H9 (cell line): ENCODE results near the gene COX6B2. TPM values are rescaled to one million over a fixed set of nuclear protein-coding genes. Genes with fewer than 3 reads are reported as not detected.

Experiments
- DNase-seq: peaks from one replicate; pipeline ENCODE4 v3.0.0-alpha.2; 2017
- H2AFZ ChIP-seq: one replicate; pipeline ENCODE4 v1.6.1; 2013; ENCODE audit warnings: mild to moderate bottlenecking, low read length, control low read depth, moderate library complexity
- H2AK5ac ChIP-seq: 2 replicates; pipeline ENCODE4 v1.6.1; 2013; ENCODE audit warnings: low read length, control low read depth, mixed read lengths; ENCODE audit not compliant: insufficient read length
- H2BK120ac ChIP-seq: one replicate; pipeline ENCODE4 v1.6.1; 2013; ENCODE audit warnings: low read depth, mild to moderate bottlenecking, low read length, control low read depth, inconsistent platforms; ENCODE audit not compliant: poor library complexity, severe bottlenecking
- H2BK12ac ChIP-seq: 2 replicates; pipeline ENCODE4 v1.6.1; 2013; ENCODE audit warnings: low read length, control low read depth, mixed read lengths, low read depth; ENCODE audit not compliant: insufficient read length
- H2BK15ac ChIP-seq: 2 replicates; pipeline ENCODE4 v1.6.1; 2013; ENCODE audit warnings: low read depth, low read length, control low read depth
- H2BK20ac ChIP-seq: one replicate; pipeline ENCODE4 v1.6.1; 2013; ENCODE audit warnings: low read depth, mild to moderate bottlenecking, low read length, control low read depth, inconsistent platforms; ENCODE audit not compliant: poor library complexity, severe bottlenecking
- H2BK5ac ChIP-seq: 2 replicates; pipeline ENCODE4 v1.6.1; 2013; ENCODE audit warnings: low read length, control low read depth, mixed read lengths; ENCODE audit not compliant: insufficient read length
- H3K14ac ChIP-seq: 2 replicates; pipeline ENCODE4 v1.6.1; 2013; ENCODE audit warnings: low read length, control low read depth; ENCODE audit not compliant: insufficient read depth
- H3K18ac ChIP-seq: 2 replicates; pipeline ENCODE4 v1.6.1; 2013; ENCODE audit warnings: low read depth, mild to moderate bottlenecking, mixed read lengths, low read length, control low read depth; ENCODE audit not compliant: insufficient read length
- H3K23ac ChIP-seq: 2 replicates; pipeline ENCODE4 v1.6.1; 2013; ENCODE audit warnings: low read length, control low read depth, mixed read lengths, low read depth; ENCODE audit not compliant: insufficient read length
- H3K23me2 ChIP-seq: 2 replicates; pipeline ENCODE4 v1.6.1; 2013; ENCODE audit warnings: low read depth, mild to moderate bottlenecking, mixed read lengths, low read length, control low read depth; ENCODE audit not compliant: insufficient read length, poor library complexity, severe bottlenecking
- H3K27ac ChIP-seq: 2 replicates; pipeline ENCODE4 v1.5.1; 2013; ENCODE audit warnings: low read length, control low read depth, mixed read lengths, low read depth; ENCODE audit not compliant: insufficient read length
- H3K27me3 ChIP-seq: 2 replicates; pipeline ENCODE4 v1.6.1; 2013; ENCODE audit warnings: low read length, control low read depth, inconsistent platforms; ENCODE audit not compliant: insufficient read depth
- H3K4ac ChIP-seq: 2 replicates; pipeline ENCODE4 v1.6.1; 2013; ENCODE audit warnings: low read depth, mild to moderate bottlenecking, control low read depth, inconsistent platforms, low read length, moderate library complexity
- H3K4me1 ChIP-seq: 2 replicates; pipeline ENCODE4 v1.6.1; 2013; ENCODE audit warnings: low read length, control low read depth, inconsistent platforms; ENCODE audit not compliant: insufficient read depth
- H3K4me2 ChIP-seq: 2 replicates; pipeline ENCODE4 v1.6.1; 2013; ENCODE audit warnings: low read length, control low read depth, mixed read lengths; ENCODE audit not compliant: insufficient read length, insufficient read depth
- H3K56ac ChIP-seq: 2 replicates; pipeline ENCODE4 v1.6.1; 2013; ENCODE audit warnings: low read depth, mild to moderate bottlenecking, mixed read lengths, low read length, control low read depth; ENCODE audit not compliant: insufficient read length
- H3K79me1 ChIP-seq: 2 replicates; pipeline ENCODE4 v1.6.1; 2013; ENCODE audit warnings: low read depth, mild to moderate bottlenecking, moderate library complexity, low read length, control low read depth, inconsistent platforms; ENCODE audit not compliant: insufficient read depth, poor library complexity, severe bottlenecking
- H3K79me2 ChIP-seq: 2 replicates; pipeline ENCODE4 v1.6.1; 2013; ENCODE audit warnings: low read length, control low read depth, inconsistent platforms; ENCODE audit not compliant: insufficient read depth
- H3K9ac ChIP-seq: 2 replicates; pipeline ENCODE4 v1.6.1; 2013; ENCODE audit warnings: low read length, control low read depth, mixed read lengths; ENCODE audit not compliant: insufficient read length; ENCODE audit errors: extremely low read depth
- H3K9me3 ChIP-seq: one replicate; pipeline ENCODE4 v1.6.1; 2013; ENCODE audit warnings: low read depth, low read length, inconsistent platforms; ENCODE audit not compliant: control insufficient read depth
- H3T11ph ChIP-seq: one replicate; pipeline ENCODE4 v1.6.1; 2013; ENCODE audit warnings: mild to moderate bottlenecking, low read length, control low read depth, inconsistent platforms
- H4K20me1 ChIP-seq: one replicate; pipeline ENCODE4 v1.6.1; 2013; ENCODE audit not compliant: control insufficient read depth, insufficient read length, insufficient read depth
- H4K5ac ChIP-seq: 2 replicates; pipeline ENCODE4 v1.6.1; 2013; ENCODE audit warnings: low read depth, mild to moderate bottlenecking, mixed read lengths, low read length, control low read depth; ENCODE audit not compliant: insufficient read length
- H4K8ac ChIP-seq: replicated peaks from 2 replicates; pipeline ENCODE4 v1.6.1; 2013; ENCODE audit warnings: low read length, control low read depth, mixed read lengths, low read depth; ENCODE audit not compliant: insufficient read length
- H4K91ac ChIP-seq: 2 replicates; pipeline ENCODE4 v1.6.1; 2013; ENCODE audit warnings: low read depth, mild to moderate bottlenecking, moderate library complexity, mixed read lengths, low read length, control low read depth; ENCODE audit not compliant: insufficient read length
- H3K27ac Mint-ChIP-seq, 3 experiments: 2 replicates in 2 of 3; 3 replicates in 1 of 3; pipeline ENCODE4 v1.8.0; 2020 to 2021; ENCODE audit warnings: mixed read lengths in 3 of 3, mild to moderate bottlenecking in 1 of 3, moderate library complexity in 1 of 3
- H3K27me3 Mint-ChIP-seq: 2 replicates; pipeline ENCODE4 v1.8.0; 2021; ENCODE audit warnings: low read depth, mild to moderate bottlenecking, moderate library complexity, mixed read lengths
- H3K36me3 Mint-ChIP-seq, 3 experiments: 2 replicates in 2 of 3; 3 replicates in 1 of 3; pipeline ENCODE4 v1.8.0; 2020 to 2021; ENCODE audit warnings: low read depth in 3 of 3, mixed read lengths in 3 of 3; ENCODE audit not compliant: insufficient read depth in 1 of 3
- H3K4me1 Mint-ChIP-seq, 2 experiments: 2 replicates each; pipeline ENCODE4 v1.8.0; 2020; ENCODE audit warnings: mixed read lengths in 2 of 2
- H3K4me3 Mint-ChIP-seq, 2 experiments: 2 replicates in 1 of 2; 3 replicates in 1 of 2; pipeline ENCODE4 v1.8.0; 2020 to 2021; ENCODE audit warnings: mild to moderate bottlenecking in 2 of 2, mixed read lengths in 2 of 2, moderate library complexity in 1 of 2
- H3K9me3 Mint-ChIP-seq, 2 experiments: 2 replicates in 1 of 2; 3 replicates in 1 of 2; pipeline ENCODE4 v1.8.0; 2020; ENCODE audit warnings: mild to moderate bottlenecking in 2 of 2, mixed read lengths in 2 of 2, moderate library complexity in 1 of 2
- WGBS: extraction: QIAGEN DNeasy Blood & Tissue Kit; methylation state at CpG from one replicate; pipeline ENCODE4 v1.1.7; 2013; ENCODE audit warnings: missing lambda C conversion rate, low lambda C conversion rate, mixed read lengths; ENCODE audit not compliant: insufficient read length; ENCODE audit errors: extremely low coverage; 5-methylcytosine and 5-hydroxymethylcytosine counted together
- total RNA-seq: library from RNA; stranded (reverse); gene quantifications from 2 replicates; pipeline ENCODE4 v1.2.1, GENCODE V29; 2021
- TF ChIP-seq, protein P1 (sequence below): fragments of 200-600 bp; sonication (generic); conservative IDR thresholded peaks from 3 replicates; pipeline ENCODE4 v1.8.0; 2021; ENCODE audit warnings: antibody characterized with exemption, mild to moderate bottlenecking

COX6B2 gene
- total RNA-seq, 1 experiment from 2014 or later, result 4.0 TPM

DNA sequence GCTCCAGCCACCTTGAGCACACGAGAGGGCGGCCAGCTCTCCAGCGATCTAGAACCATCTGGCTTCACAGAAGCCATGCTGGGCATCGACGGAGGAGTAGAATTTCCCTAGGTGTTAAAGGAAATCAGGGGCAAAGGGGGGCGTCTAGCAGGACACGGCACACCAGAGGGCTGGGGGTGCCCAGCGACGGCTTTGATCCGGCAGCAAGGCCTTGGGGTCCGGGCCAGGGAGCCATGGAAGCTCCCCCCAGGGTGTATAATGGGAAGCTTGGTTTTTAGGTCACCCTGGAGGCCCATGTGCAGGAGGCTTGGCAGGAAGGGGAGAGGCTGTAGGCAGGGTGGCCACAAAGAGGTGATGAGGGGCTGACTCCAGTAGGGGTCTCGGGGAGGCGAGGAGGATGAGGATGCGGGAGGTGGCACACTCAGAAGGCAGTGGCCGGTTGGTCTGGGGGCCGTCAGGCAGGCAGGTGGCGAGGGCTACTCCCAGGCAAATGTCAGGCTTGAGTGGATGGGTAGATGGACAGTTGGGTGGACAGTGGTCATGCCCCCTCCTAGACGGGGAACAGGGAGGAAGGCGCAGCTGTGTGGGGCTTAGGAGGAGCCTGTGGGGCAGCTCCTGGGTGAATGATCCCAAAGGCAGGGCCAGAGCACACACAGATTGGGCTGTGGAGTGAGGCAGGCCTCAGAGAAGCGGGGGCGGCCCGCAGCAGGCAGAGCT, 9.3 kb downstream of the COX6B2 start:
- Histone ChIP-seq H3K27me3 (no peaks in the 10 kb centered on the region), H3K4me1 (peaks cover 2% of the 10 kb centered on the region; the same call in 1 of the 2 replicates), H2BK5ac (no peak overlapping the region), H3K4me2 (no peak overlapping the region), H4K91ac (no peak overlapping the region), H2BK15ac (no peak overlapping the region), H2BK120ac (no peak overlapping the region), H3K18ac (no peak overlapping the region), H3K4ac (no peak overlapping the region; the same call in 1 of the 2 replicates), H3K27ac (no peak overlapping the region), H3T11ph (no peak overlapping the region), H3K56ac (no peak overlapping the region), H3K9me3 (no peaks in the 10 kb centered on the region), H3K14ac (no peak overlapping the region; the same call in 1 of the 2 replicates), H2BK20ac (no peak overlapping the region), H2AK5ac (no peak overlapping the region), H2AFZ (no peak overlapping the region), H4K5ac (no peak overlapping the region), H4K8ac (no peak overlapping the region), H3K23ac (no peak overlapping the region), H3K79me2 (no peaks in the 10 kb centered on the region), H4K20me1 (no peaks in the 10 kb centered on the region), H3K9ac (no peak overlapping the region), H3K79me1 (no peaks in the 10 kb centered on the region), H3K23me2 (peaks cover 10% of the 10 kb centered on the region), H2BK12ac (no peak overlapping the region)
- DNase-seq, result no peak
- Mint-ChIP-seq H3K27me3 (no peaks in the 10 kb centered on the region), H3K27ac (peak overlapping the region in 2 of 3 experiments; percentile 64 to 89; a peak in 5 of 7 replicates), H3K4me1 (peaks cover 37 to 62% of the 10 kb centered on the region in 2 experiments), H3K4me3 (peak overlapping the region in 1 of 2 experiments; percentile 48; a peak in 1 of 5 replicates), H3K9me3 (no peaks in the 10 kb centered on the region), H3K36me3 (peaks cover 27 to 52% (median 50%) of the 10 kb centered on the region in 3 experiments; a peak in 6 of 7 replicates)
- TF ChIP-seq, protein P1, sequence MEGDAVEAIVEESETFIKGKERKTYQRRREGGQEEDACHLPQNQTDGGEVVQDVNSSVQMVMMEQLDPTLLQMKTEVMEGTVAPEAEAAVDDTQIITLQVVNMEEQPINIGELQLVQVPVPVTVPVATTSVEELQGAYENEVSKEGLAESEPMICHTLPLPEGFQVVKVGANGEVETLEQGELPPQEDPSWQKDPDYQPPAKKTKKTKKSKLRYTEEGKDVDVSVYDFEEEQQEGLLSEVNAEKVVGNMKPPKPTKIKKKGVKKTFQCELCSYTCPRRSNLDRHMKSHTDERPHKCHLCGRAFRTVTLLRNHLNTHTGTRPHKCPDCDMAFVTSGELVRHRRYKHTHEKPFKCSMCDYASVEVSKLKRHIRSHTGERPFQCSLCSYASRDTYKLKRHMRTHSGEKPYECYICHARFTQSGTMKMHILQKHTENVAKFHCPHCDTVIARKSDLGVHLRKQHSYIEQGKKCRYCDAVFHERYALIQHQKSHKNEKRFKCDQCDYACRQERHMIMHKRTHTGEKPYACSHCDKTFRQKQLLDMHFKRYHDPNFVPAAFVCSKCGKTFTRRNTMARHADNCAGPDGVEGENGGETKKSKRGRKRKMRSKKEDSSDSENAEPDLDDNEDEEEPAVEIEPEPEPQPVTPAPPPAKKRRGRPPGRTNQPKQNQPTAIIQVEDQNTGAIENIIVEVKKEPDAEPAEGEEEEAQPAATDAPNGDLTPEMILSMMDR, result no peak
- no CpG with 5 or more reads among the region's 22 CpGs for WGBS
